K562 (cell line): ENCODE results near the gene CEP95. TPM values are rescaled to one million over a fixed set of nuclear protein-coding genes. Genes with fewer than 3 reads are reported as not detected.
A peak's percentile ranks its signal among the peaks of the same experiment; 100 is the strongest.

ENCODE experiments used
- BRD4 ChIP-seq: fragments of 200-600 bp; sonication (generic); IDR thresholded peaks from 2 replicates; pipeline ENCODE4 v1.6.1; 2017; ENCODE audit warnings: inconsistent platforms
- CHD1 ChIP-seq: fragments of 200-600 bp; sonication (generic); IDR thresholded peaks from one replicate; pipeline ENCODE4 v1.6.1; 2012; ENCODE audit warnings: mild to moderate bottlenecking, moderate library complexity, low read length, inconsistent platforms
- CSDE1 ChIP-seq, 2 experiments: fragments of 450-650 bp; IDR thresholded peaks; 2 replicates each; pipeline ENCODE4 v1.6.1; 2016; ENCODE audit warnings: mild to moderate bottlenecking in 1 of 2
- E2F1 ChIP-seq: sonication (generic); formaldehyde crosslinking; IDR thresholded peaks from 2 replicates; pipeline ENCODE4 v1.8.1; 2023; ENCODE audit warnings: mild to moderate bottlenecking, missing genetic modification reagents, moderate library complexity
- E2F5 ChIP-seq: sonication (generic); formaldehyde crosslinking; IDR thresholded peaks from 2 replicates; pipeline ENCODE4 v1.8.0; 2022; ENCODE audit warnings: mild to moderate bottlenecking, missing genetic modification reagents
- ETV5 ChIP-seq: sonication (generic); formaldehyde crosslinking; IDR thresholded peaks from 2 replicates; pipeline ENCODE4 v1.4.0; 2020; ENCODE audit warnings: low read depth, mild to moderate bottlenecking, missing genetic modification reagents
- FOXA3 ChIP-seq, 2 experiments: fragments of 450-650 bp in 1 of 2; sonication (generic) in 1 of 2; formaldehyde crosslinking; IDR thresholded peaks in 1 of 2; conservative IDR thresholded peaks in 1 of 2; 2 replicates each; pipeline versions ENCODE4 v1.4.0 to v1.8.0; 2020 to 2022; ENCODE audit warnings: mild to moderate bottlenecking in 2 of 2, missing genetic modification reagents in 1 of 2
- GABPA ChIP-seq: fragments of 200-800 bp; sonication (Bioruptor generic); conservative IDR thresholded peaks from 2 replicates; pipeline ENCODE4 v1.6.1; 2016; ENCODE audit warnings: low read depth, missing genetic modification characterization, missing compliant biosample characterization
- KDM1A ChIP-seq, 2 experiments: fragments of 450-650 bp; IDR thresholded peaks; 2 replicates each; pipeline ENCODE4 v1.6.1; 2016; ENCODE audit warnings: mild to moderate bottlenecking in 2 of 2
- NFIX ChIP-seq: fragments of 250-450 bp; sonication (Bioruptor Pico); IDR thresholded peaks from 2 replicates; pipeline ENCODE4 v1.4.0; 2020; ENCODE audit warnings: low read depth, mild to moderate bottlenecking, moderate library complexity
- NONO ChIP-seq, 2 experiments: fragments of 200-400 bp in 1 of 2; fragments of 450-650 bp in 1 of 2; formaldehyde crosslinking in 1 of 2; IDR thresholded peaks; 2 replicates each; pipeline ENCODE4 v1.6.1; 2017; ENCODE audit warnings: low read depth in 2 of 2, mild to moderate bottlenecking in 2 of 2, moderate library complexity in 2 of 2, low read length in 1 of 2
- NR0B1 ChIP-seq: fragments of 450-650 bp; IDR thresholded peaks from one replicate; pipeline ENCODE4 v1.6.1; 2018; ENCODE audit warnings: mild to moderate bottlenecking, moderate library complexity; ENCODE audit not compliant: partially characterized antibody
- TFE3 ChIP-seq: fragments of 450-650 bp; formaldehyde crosslinking; IDR thresholded peaks from 2 replicates; pipeline ENCODE4 v1.4.0; 2020; ENCODE audit warnings: mild to moderate bottlenecking, mixed read lengths
- THAP12 ChIP-seq: fragments of 250-450 bp; sonication (Bioruptor Pico); IDR thresholded peaks from 2 replicates; pipeline ENCODE4 v1.9.0; 2021; ENCODE audit warnings: mild to moderate bottlenecking, inconsistent platforms
- TSC22D4 ChIP-seq: fragments of 450-650 bp; IDR thresholded peaks from 2 replicates; pipeline ENCODE4 v1.6.1; 2016; ENCODE audit warnings: missing genetic modification characterization, missing biosample characterization, control low read depth
- XRCC5 ChIP-seq: fragments of 200-400 bp; formaldehyde crosslinking; IDR thresholded peaks from 2 replicates; pipeline ENCODE4 v1.6.1; 2017; ENCODE audit warnings: low read depth, mild to moderate bottlenecking, low read length
- ZBTB8A ChIP-seq: fragments of 450-650 bp; IDR thresholded peaks from 2 replicates; pipeline ENCODE4 v1.6.1; 2018; ENCODE audit warnings: mild to moderate bottlenecking, moderate library complexity; ENCODE audit not compliant: partially characterized antibody
- ZKSCAN3 ChIP-seq: fragments of 250-450 bp; sonication (Bioruptor Pico); IDR thresholded peaks from 2 replicates; pipeline ENCODE4 v1.4.0; 2020
- ZNF224 ChIP-seq: sonication (generic); formaldehyde crosslinking; IDR thresholded peaks from 2 replicates; pipeline ENCODE4 v1.8.0; 2022; ENCODE audit warnings: mild to moderate bottlenecking, missing genetic modification reagents
- ZNF655 ChIP-seq: fragments of 250-450 bp; sonication (Bioruptor Pico); IDR thresholded peaks from 2 replicates; pipeline ENCODE4 v1.5.0; 2021
- polyA plus RNA-seq, 8 experiments: library from polyadenylated mRNA; depleted of rRNA in 4 of 8; stranded (reverse) in 5 of 8; unstranded in 3 of 8; fragments of >200 nt; fragmentation: Nextera tagmentation in 2 of 8; fragmentation: Illumina TruSeq in 1 of 8; extraction: Ambion mirVana in 2 of 8; extraction: Trizol in 1 of 8; gene quantifications; 2 replicates each; pipeline versions ENCODE4 v1.2.1 to v1.2.3, GENCODE V29; 2011 to 2014; ENCODE audit warnings: inconsistent platforms in 1 of 8, missing spikeins in 1 of 8
- total RNA-seq, 7 experiments: library from RNA; depleted of rRNA in 6 of 7; stranded (reverse); fragments of >200 nt in 6 of 7; fragmentation: Illumina TruSeq in 2 of 7; extraction: Trizol in 2 of 7; gene quantifications; 2 replicates each; pipeline versions ENCODE4 v1.2.1 to v1.2.3, GENCODE V29; 2011 to 2021; ENCODE audit warnings: low replicate concordance in 1 of 7

Gene CEP95
- total and polyA plus RNA-seq, 9 of the 15 experiments (the other 6 are each of a cell fraction or from before 2014, with no cell fraction given), result 26.7 to 80.7 (median 56.9) TPM

GRCh38 chr17:64533784-64534183 lies 27.0 kb downstream of the CEP95 start (continued):
- TF ChIP-seq E2F5 (CRISPR knock-in tag), result no peak
- TF ChIP-seq XRCC5, result no peak
- TF ChIP-seq CSDE1 (IDR thresholded peaks at IDR 0.05), result no peak
- TF ChIP-seq THAP12, result no peak
- no peak for TF ChIP-seq BRD4
- TF ChIP-seq NONO (IDR thresholded peaks at IDR 0.05; ENCODE audit: low read depth in 2 of 2, low read length in 1 of 2), result no peak
- TF ChIP-seq E2F1 (CRISPR knock-in tag), result no peak
- TF ChIP-seq FOXA3 (CRISPR knock-in tag; conservative IDR thresholded peaks at IDR 0.05 in 1 of 2, IDR thresholded peaks at IDR 0.05 in 1 of 2), result no peak
- no peak for TF ChIP-seq ETV5 (CRISPR knock-in tag)
- TF ChIP-seq ZKSCAN3 (CRISPR knock-in tag), result no peak
- peak; percentile 100 for TF ChIP-seq KDM1A (IDR thresholded peaks at IDR 0.05)
- no peak for TF ChIP-seq TFE3 (CRISPR knock-in tag)
- TF ChIP-seq NFIX, result no peak
- TF ChIP-seq ZBTB8A, result no peak
- no peak for TF ChIP-seq GABPA
- no peak for TF ChIP-seq TSC22D4
- TF ChIP-seq CHD1, result no peak
- TF ChIP-seq ZNF224 (CRISPR knock-in tag), result no peak
- no peak for TF ChIP-seq ZNF655 (CRISPR knock-in tag)
- TF ChIP-seq NR0B1, result no peak
